Dedifferentiated amniotic fluid mesenchymal stem cell (primary cell): ENCODE measurements around the gene MYO9A.
"Not testable (repeated sequence)": the region's sequence is repeated elsewhere in the genome, so short reads cannot be mapped to it uniquely, and the experiment has no call there.

ENCODE experiments used
- DNase-seq: peaks from one replicate; pipeline ENCODE4 v3.0.0-alpha.2; 2016; ENCODE audit errors: extremely low spot score

The MYO9A gene

DNA sequence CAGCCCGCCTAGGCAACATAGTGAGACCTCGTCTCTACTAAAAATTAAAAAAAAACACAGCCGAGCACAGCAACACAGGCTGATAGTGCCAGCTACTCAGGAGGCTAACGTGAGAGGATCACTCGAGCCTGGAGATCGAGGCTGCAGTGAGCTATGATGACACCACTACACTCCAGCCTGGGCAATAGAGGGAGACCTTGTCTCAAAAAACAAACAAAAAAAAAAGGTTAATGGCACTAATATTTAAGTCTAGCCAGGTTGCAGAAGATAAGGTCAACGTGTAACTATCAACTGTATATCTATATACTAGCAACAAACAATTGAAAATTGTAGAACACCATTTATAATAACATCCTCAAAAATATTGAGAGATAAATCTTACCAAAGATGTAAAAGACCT is 75.1 kb downstream of the MYO9A start:
- DNase-seq: no peak

DNA sequence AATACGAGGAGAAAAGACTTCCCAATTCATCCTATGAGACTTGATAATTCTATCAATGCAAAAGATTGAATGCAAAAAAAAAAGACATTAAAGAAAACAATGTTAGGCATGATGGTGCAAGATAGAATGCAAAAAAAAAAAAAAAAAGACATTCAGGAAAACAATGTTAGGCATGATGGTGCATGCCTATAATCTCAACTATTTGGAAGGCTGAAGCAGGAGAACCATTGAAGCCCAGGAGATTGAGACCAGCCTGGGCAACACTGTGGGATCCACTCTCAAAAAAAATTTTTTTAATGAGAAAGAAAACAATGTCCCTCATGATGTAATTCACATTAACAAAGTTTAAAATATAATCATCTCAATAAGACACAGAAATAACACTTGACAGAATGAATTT is 75.9 kb downstream of the MYO9A start:
- no peak for DNase-seq

DNA sequence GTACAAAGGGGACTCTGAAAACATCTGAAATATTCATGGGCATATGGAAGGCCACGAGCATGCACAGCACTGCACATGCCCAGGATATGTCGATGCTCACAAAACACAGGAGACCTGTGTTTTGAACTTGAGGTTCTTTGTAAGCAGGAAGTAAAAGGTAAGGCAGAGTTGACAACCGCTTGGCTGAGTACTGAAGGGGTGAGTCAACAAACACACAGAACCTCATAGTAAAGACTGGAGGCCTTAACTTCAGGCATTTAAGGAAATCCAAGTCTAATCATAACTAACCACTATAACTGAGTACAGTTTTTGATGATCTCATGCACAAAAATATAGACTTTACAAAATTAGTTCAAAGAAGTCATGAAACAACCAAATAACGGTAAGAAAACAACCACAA is 80.6 kb downstream of the MYO9A start:
- no peak for DNase-seq

DNA sequence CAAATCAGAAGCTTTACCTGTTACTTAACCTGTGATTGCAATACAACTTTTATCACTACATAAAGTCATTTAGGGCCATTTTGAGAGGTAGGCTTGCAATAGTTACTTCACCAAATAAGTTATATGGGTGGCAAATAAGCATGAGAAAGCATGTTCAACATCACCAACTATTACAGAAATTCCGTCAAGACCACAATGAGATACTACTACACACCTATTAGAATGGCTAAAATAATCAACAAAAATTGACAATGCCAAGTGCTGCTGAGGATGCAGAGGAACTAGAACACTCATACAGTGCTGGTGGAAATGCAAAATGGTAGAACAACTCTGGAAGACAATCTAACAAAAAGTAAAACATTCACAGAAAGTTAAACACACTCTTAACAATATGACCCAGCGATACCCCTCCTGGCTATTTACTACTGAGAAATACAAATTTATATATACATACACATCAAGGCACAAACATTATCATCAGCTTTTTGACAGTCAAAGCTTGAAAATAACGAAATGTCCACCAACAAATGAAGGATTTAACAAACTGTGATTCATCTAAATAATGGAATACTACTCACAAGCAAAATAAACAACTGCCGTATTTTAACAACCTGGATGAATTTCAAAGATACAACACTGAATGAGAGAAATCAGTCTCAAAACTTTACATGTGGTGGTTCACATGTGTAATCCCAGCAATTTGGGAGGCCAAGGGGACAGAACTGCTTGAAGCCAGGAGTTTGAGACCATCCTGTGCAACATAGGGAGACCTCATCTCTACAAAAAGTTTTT is 82.9 kb downstream of the MYO9A start:
- DNase-seq: no peak

DNA sequence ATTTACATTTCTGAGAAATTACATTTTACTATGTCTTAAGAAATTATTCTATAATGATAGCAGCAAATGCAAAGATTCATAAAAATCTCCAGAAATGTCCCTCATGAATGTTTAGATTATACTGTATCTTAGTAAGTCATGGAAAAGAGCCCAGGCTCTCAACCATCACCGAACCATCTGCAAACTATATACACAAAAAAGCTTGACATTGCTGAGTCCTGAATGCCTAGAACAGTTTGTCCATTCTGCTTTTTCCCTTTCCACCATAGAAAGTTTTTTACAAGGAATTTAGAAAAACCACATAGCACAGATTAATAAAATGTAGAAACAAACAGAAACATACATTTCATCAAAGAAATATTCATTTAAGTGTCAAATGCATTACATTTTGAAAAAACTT is 83.6 kb downstream of the MYO9A start:
- DNase-seq: no peak

DNA sequence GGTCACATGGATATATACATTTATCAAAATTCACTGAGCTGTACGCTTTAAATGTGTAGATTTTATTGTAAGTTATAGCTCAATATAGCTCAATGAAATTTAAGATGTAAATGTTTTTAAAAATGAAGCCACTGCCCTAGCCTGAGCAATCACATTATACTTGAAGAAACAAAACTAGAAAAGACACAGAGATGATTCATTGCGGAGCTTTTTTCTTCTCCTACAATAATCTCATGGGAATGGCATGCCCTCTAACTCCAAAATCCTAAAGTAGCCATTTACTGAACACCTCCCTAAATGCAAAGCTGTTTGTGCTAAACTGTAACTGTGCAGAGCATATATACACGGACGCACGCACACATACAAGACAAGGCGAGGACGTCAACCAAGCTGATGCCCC is 84.2 kb downstream of the MYO9A start:
- peak; percentile 27 for DNase-seq

DNA sequence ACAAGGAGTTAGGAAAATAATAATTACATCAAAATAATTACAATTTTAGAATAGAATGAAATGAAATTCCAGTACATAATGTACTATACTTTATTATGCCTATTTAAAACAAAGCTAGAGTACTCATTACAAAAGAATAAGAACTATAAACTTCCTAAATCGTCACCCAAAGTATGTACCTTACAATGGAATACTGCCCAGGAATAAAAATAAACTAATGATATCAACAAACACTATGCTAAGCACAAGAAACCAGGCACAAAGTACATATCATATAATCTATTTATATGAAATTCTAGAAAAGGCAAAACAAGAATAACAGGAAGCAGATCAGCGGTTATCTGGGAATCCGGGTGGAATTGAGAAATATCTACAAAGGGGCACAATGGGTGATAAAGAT is 84.7 kb downstream of the MYO9A start:
- DNase-seq: no peak

DNA sequence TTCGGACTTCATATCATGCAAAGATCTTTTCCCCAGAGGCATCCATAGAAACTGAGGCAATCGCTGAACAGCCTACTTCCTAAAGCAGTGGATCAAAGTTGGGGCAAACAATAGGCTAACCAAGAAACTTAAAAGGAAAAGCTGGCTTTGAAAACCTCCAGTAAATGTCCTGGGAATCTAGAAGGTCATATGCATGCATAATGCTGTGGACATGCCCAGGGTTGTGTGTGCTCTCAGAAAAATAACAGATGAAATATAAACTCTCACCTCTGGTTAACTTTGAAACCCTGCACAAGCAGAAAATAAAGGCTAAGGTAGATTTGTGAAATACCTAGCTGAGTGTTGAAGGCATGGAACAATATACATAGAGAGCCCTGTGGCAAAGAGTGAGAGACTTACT is 96.3 kb downstream of the MYO9A start:
- no peak for DNase-seq

DNA sequence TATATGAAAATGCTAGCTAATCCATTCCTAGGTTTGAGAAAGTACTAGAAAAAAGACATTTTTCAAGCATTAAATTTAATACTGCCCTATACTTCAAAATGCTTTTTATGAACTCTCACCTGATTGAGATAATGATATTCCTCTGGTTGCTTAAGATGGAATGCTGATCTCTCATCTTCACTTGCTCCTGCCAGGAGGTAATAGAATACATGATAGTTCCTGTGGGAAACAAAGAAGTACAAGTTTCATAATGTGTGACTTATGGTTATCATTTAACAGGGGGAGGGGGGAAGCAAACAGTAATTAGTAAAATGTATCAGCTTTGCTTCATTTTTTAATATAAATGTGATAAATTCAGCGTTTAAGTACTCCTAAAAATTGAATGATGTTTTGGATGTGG is 97.2 kb downstream of the MYO9A start:
- DNase-seq: no peak

DNA sequence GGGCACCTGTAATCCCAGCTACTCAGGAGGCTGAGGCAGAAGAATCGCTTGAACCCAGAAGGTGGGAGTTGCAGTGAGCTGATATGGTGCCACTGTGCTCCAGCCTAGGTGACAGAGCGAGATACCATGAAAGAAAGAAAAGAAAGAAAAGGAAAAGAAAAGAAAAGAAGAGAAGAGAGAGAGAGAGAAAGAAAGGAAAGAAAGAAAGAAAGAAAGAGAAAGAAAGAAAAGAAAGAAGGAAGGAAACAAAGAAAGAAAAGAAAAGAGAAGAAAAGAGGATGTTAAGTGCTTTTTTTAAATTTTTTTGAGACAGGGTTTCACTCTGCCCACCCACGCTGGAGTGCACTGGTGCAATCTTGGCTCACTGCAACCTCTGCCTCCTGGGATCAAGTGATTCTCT is 103.4 kb downstream of the MYO9A start:
- not testable (repeated sequence) for DNase-seq

DNA sequence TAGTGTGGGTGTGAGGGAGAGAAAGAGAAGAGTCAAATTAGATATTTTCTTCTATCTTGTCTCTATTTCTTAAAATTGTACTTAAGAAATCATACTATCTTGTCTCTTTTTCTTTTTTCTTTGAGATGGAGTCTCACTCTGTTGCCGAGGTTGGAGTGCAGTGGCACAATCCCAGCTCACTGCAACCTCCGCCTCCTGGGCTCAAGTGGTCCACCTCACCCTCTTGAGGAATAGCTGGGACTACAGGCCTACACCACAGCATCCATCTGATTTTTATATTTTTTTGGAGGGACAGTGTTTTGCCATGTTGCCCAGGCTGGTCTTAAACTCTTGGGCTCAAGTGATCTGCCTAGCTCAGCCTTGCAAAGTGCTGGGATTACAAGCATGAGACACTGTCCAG is 104.2 kb downstream of the MYO9A start:
- no peak for DNase-seq

DNA sequence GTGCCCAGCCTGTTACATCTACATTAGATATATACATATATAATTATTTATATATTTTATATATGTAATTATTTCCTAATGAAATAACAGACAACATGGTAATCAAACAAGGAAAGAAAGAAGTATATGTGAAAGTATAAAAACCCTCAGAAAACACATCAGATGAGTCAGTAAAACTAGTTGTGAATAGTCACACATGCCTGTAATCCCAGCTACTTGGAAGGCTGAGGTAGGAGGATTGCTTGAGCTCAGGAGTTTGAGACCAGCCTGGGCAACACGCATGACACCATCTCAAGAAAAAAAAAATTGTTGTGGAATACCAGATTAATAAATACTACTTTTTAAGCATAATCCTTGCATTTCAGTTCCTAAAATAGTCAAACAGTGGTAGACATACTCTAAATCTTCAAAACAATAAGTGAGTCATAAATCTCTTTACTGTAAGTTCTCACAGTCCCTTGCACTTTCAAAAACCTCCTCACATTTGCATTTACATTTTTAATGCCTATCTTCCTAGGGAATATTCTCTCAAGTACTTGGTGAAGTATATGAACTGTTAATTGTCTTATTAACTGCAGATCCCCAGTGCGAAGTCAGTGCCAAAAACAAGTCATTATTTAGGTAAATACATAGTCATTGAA is 106.5 kb downstream of the MYO9A start:
- no peak for DNase-seq

DNA sequence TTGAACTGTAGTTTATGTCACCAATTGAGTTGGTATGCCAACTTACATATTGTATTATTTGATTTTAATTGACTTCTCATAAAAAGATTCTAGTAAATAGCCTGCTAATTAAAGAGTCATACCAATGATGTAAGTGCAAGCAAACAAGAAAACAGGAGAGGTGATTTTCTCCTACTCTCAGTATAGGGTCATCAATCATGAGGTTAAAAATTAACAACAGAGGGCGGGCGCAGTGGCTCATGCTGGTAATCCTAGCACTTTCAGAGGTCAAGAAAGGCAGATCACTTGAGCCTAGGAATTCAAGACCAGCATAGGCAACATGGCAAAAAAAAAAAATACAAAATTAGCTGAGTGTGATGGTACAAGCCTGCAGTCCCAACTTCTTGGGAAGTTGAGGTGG is 108.7 kb downstream of the MYO9A start:
- DNase-seq: no peak

DNA sequence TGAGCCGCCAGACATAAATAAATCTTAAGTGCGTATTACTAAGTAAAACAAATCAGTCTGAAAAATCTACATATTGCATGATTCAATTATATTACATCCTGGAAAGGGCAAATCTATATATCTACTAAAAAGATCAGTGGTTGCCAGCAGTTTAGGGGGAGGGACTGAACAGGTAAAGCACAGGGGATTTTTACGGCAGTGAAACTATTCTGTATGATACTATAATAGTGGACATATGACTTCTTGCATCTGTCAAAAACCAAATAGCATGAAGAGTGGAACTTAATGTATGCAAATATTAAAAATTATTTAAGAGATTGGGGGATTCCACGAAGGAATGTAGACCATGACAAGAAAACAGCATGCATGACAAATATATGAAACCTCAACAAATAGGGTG is 111.6 kb downstream of the MYO9A start:
- DNase-seq: no peak

DNA sequence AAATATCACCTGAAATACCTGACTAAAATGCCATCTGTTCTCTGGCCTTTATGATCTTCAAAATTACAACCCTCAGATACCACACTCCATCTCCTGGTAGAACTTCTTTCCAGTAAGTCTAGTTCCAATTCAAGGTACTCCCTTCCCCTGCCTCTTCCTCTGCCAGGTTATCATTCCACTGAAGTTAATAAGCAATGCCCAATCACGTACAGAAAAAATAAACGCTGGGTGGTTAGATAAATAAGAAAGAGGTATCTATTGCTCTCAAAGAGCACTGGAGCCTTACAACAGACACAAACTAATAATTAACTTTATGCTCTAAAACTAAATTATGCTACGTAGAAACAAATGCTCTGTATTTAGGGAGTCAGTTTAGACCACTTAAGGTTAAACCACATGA is 112.5 kb downstream of the MYO9A start:
- DNase-seq: no peak

DNA sequence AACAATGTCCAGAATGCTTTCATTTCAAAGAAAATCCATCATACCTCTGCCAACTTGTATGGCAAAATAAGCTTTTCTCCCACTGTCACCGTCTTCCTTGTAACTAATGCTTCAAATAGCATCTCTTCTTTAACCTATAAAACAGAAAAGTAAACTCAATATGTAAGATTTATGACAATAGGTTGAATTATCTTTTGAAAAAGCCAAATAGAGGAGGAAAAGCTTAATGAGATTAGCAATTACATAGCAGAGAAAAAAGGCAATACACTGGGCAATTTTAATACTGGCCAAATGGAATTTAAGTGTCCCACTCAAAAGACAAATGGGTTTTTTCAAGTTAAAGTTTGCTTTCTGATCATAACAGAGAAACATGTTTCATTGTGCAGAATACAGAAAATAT is 118.1 kb downstream of the MYO9A start:
- no peak for DNase-seq

DNA sequence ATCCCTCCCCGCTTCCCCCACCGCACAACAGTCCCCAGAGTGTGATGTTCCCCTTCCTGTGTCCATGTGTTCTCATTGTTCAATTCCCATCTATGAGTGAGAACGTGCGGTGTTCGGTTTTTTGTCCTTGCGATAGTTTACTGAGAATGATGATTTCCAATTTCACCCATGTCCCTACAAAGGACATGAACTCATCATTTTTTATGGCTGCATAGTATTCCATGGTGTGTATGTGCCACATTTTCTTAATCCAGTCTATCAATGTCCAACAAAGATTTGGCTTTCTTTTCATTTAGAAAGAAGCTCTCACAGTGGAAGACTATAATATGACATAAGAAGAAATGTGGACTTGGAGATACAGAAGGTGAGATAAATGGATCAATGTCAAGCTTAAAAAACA is 119.2 kb downstream of the MYO9A start:
- DNase-seq: not testable (repeated sequence)

DNA sequence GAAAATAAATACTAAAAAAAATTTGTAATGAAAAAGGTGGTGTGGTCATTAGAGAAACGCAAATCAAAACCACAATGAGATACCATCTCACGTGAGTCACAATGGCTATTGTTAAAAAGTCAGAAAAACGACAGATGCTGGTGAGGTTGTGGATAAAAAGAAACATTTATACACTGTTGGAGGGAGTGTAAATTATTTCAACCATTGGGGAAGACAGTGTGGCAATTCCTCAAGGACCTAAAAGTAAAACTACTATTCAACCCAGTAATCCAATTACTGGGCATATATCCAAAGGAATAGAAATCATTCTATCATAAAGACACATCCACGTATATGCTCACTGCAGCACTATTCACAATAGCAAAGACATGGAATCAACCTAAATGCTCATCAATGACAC is 120.3 kb downstream of the MYO9A start:
- DNase-seq: no peak

DNA sequence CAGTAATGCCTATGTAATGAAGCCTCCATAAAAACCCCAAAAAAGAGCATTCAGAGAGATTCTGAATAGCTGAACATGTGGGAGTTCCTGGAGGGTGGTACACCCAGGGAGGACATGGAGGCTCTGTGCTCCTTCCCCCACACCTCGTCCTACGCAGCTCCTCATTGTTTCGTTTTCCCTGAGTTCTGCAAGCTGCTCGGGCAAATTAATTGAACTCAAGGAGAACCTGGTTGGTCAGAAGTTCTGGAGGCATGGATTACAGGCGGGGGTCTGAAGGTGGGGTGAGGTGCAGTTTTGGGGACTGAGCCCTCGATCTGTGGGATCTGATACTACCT is 142.2 kb downstream of the MYO9A start:
- no peak for DNase-seq

DNA sequence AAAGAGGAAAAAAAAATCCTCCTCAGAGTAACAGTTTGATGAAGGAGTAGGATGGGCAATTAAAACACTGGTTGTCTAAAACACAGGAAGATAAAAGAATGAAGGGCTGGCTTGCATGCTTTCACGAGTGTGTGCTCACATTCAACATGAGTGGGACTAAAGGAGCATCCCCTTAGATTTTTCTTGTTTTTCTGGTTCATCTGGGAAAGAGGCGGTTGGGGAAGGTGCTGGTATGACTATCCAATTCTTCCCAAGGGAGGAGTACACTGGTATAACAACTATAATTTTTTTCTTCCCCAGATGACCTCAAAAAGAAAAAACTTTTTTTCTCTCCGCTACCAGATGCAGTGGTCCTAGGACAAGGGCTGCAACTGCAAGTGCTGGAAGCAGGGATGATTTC is 143.7 kb downstream of the MYO9A start:
- DNase-seq: no peak

DNA sequence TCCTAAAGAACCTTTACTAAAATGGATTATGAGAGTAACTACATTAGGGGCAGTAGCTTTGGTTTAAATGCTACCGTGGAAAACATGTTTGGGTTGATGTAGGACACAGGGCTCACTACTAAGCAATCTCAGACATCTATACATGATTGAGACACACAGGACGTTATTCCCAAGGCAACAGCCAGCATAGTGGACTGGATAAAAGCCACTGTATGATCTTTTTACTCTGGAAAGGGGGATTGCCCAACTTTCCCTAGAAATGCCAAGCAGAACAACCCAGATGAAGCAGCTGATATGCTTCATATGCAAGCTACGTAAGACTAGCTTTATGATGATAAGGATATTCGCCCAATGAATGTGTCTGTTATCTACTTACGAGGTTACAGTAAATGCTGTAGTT is 144.6 kb downstream of the MYO9A start:
- DNase-seq: no peak

DNA sequence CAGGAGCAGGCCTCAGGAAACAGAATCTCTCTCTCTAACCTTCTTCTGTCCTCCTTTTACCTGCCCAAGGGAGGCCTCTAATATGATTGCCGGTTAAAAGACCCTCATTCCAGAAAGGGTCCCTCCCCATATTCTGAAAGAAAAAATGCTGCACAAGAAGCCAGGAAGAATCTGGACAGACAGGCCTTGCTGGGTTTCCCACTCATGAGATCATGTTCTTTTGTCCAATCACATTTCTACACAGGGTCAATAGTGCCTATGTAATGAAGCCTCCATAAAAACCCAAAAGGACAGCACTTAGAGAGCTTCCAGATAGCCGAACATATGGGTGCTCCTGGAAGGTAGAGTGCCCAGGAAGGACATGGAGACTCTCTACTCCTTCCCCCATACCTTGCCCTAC is 146.0 kb downstream of the MYO9A start:
- DNase-seq: no peak

DNA sequence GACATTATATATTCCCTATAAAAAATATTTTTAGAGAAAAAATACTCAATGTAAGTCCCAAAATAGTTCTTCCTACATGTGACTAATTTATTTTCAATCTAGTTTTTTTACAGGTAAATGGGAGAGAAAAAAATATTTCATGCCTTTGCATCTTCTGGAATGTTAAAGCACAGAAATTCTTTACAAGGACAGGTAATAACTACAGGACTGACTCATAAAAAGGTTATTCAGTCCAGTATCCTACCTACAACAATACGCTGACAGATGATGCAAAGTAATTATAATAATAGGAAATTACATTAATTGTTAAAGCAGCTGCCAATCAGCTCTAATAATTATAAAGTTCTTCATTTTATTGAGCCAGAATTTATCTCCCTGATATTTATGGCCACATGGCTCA is 147.5 kb downstream of the MYO9A start:
- DNase-seq: no peak

DNA sequence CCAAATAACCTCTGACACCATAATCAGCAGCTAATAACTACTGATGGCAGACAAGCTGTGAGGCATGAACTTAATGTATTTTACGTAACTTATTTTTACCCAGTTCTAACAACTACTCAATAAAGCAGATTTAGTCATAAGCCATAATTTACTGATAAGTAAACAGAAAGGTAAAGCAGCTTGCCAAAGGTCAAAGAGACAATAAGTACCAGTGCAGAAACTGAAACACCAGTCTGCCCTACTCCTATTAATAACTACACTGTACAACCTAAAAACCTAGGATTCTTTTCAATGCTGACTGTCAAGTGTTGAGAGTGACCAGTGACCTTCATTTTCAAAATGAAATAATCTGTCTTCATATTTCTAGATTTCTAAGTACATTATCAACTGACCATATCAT is 155.4 kb downstream of the MYO9A start:
- no peak for DNase-seq
